ENCODE measurements around the gene ACOXL.

The ACOXL gene

GRCh38 chr2:110755491-110756078 is 23.2 kb downstream of the ACOXL start:
- H3K36me3 ChIP-seq: no peaks in the 10 kb centered on the region
- DNase-seq: no peak
- H3K4me3 ChIP-seq (ENCODE audit: low read depth, low read length): no peak overlapping the region
- peak; percentile 22; the same call in 1 of the 2 replicates for TF ChIP-seq CTCF (IDR thresholded peaks at IDR 0.05; ENCODE audit: low read depth, low read length)
- no peaks in the 10 kb centered on the region for H3K4me1 ChIP-seq
- no peaks in the 10 kb centered on the region for H3K27me3 ChIP-seq
- H3K9me3 ChIP-seq: no peaks in the 10 kb centered on the region

GRCh38 chr2:110759411-110759810 is 27.0 kb downstream of the ACOXL start:
- no peaks in the 10 kb centered on the region for H3K4me1 ChIP-seq
- no peak for TF ChIP-seq CTCF (IDR thresholded peaks at IDR 0.05; ENCODE audit: low read depth, low read length)
- no peaks in the 10 kb centered on the region for H3K27me3 ChIP-seq
- H3K36me3 ChIP-seq: no peaks in the 10 kb centered on the region
- no peaks in the 10 kb centered on the region for H3K9me3 ChIP-seq
- H3K4me3 ChIP-seq (ENCODE audit: low read depth, low read length): no peak overlapping the region
- DNase-seq: no peak

GRCh38 chr2:110764931-110765330 is 32.6 kb downstream of the ACOXL start:
- Histone ChIP-seq H3K4me1 (no peaks in the 10 kb centered on the region), H3K4me3 (ENCODE audit: low read depth, low read length) (no peak overlapping the region), H3K9me3 (no peaks in the 10 kb centered on the region), H3K36me3 (no peaks in the 10 kb centered on the region), H3K27me3 (no peaks in the 10 kb centered on the region)
- no peak for DNase-seq
- TF ChIP-seq CTCF (IDR thresholded peaks at IDR 0.05; ENCODE audit: low read depth, low read length): no peak

- no peak for TF ChIP-seq CTCF (IDR thresholded peaks at IDR 0.05; ENCODE audit: low read depth, low read length)
Measured at GRCh38 chr2:110766291-110766690, 33.9 kb downstream of the ACOXL start.

GRCh38 chr2:110768591-110768990 is 36.2 kb downstream of the ACOXL start:
- Histone ChIP-seq H3K36me3 (no peaks in the 10 kb centered on the region), H3K4me3 (ENCODE audit: low read depth, low read length) (no peak overlapping the region), H3K4me1 (no peaks in the 10 kb centered on the region), H3K9me3 (no peaks in the 10 kb centered on the region), H3K27me3 (no peaks in the 10 kb centered on the region)
- TF ChIP-seq CTCF (IDR thresholded peaks at IDR 0.05; ENCODE audit: low read depth, low read length): no peak
- no peak for DNase-seq

More at GRCh38 chr2:110766291-110766690, 33.9 kb downstream of the ACOXL start:
- no peaks in the 10 kb centered on the region for H3K4me1 ChIP-seq
- H3K36me3 ChIP-seq: no peaks in the 10 kb centered on the region
- no peaks in the 10 kb centered on the region for H3K9me3 ChIP-seq
- DNase-seq: no peak
- no peak overlapping the region for H3K4me3 ChIP-seq (ENCODE audit: low read depth, low read length)
- no peaks in the 10 kb centered on the region for H3K27me3 ChIP-seq

- H3K4me1 ChIP-seq: no peaks in the 10 kb centered on the region
- DNase-seq: peak; percentile 31
- H3K9me3 ChIP-seq: no peaks in the 10 kb centered on the region
- peak overlapping the region; percentile 8 for H3K4me3 ChIP-seq (ENCODE audit: low read depth, low read length)
- no peaks in the 10 kb centered on the region for H3K36me3 ChIP-seq
- no peaks in the 10 kb centered on the region for H3K27me3 ChIP-seq
- no peak for TF ChIP-seq CTCF (IDR thresholded peaks at IDR 0.05; ENCODE audit: low read depth, low read length)
Measured at GRCh38 chr2:110770404-110770958, 38.1 kb downstream of the ACOXL start.
